Head of caudate nucleus (tissue), 42 donors: Measurements from ENCODE around the gene TIMP3.

Source experiments
- DNase-seq, 42 donors: peaks; one replicate each; pipeline versions ENCODE4 v3.0.0 to v3.0.0-alpha.2; 2020 to 2021; ENCODE audit warnings: mixed read lengths in 7 of 42
- intact Hi-C: fragments of 100-400 bp; cut with DNase I; formaldehyde crosslinking; loops from one replicate; pipeline ENCODE4 v1.15.0; 2022

Gene TIMP3

DNA sequence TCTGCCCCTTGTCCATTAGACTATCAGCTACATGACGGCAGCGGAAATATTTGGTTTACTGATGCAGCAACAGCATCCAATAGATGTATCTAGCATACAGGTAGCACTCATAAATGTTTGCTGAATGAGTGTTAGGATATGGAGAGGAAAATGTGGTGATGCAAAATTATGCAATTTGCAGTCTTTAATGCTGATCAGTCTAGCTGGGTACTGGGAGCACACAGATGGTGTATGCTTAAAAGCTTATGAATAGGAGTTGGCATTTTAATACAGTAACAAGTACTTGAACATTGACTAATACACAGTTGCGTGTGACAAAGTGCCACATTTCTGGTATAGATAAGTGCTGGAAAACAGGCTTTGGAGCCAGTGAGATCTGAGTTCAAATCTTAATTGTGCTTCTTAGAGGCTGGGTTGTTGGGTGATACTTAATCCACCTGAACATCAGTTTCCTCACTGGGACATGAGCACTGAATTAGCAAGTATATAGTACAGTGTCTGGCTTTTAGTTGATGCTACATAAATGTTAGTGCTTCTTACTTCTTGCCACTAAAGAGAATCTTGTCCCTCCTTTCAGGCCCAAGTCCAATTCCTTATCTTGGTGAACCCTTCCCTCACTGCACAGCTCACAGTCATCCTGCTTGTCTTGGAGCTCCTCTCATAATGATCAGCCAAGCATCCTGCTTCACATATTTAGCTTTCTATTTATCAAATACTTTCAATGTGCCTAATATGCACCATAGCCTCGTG is 99.6 kb downstream of the TIMP3 start:
- intact Hi-C loops, result no loop called here
- DNase-seq, result no peak

DNA sequence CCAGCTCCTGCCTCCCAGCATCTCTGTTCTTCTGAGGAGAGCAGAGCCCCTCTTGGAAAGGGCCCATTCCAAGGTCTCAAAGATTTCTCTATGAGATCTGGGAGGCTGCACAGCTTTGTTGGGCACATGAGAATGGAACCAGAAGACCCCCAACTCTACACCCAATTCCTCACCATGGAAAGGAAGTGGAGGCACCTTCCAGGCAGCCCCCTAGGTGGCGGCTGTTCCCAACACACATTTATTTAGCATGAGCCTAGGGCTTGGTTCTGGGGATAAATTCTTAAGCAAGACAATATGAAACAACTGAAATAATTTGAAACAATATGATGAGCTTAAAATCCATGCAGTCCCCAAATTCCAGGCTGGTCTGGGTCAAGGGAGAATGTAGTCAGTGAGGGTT is 100.4 kb downstream of the TIMP3 start:
- no peak for DNase-seq
- intact Hi-C loops, result no loop called here

GRCh38 chr22:32903507-32903906 is 102.0 kb downstream of the TIMP3 start:
- intact Hi-C loops, result no loop called here

DNA sequence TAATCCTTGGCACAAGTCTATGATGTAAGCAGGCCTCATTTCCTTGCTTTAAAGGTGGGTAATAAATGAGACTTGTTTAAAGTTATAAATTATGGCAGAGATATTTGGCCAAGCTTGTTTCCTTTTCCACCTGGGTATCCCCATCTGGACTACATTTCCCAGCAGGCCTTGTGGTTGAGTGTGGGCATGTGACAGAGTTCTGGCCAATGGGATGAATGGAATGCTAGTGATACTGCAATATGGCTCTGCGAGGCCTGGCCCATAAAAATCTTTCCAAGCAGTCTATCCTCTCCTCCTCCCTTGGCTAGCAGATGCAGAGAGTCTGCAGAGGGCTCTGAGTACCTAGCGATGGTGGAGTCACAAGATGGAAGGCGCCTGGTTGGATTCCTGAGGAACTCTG is 102.5 kb downstream of the TIMP3 start:
- intact Hi-C loops, result no loop called here
- DNase-seq, result peak in 35 of 42 donors; percentile 6 to 78 (median 52)

More at GRCh38 chr22:32903507-32903906, 102.0 kb downstream of the TIMP3 start:
- no peak for DNase-seq

DNA sequence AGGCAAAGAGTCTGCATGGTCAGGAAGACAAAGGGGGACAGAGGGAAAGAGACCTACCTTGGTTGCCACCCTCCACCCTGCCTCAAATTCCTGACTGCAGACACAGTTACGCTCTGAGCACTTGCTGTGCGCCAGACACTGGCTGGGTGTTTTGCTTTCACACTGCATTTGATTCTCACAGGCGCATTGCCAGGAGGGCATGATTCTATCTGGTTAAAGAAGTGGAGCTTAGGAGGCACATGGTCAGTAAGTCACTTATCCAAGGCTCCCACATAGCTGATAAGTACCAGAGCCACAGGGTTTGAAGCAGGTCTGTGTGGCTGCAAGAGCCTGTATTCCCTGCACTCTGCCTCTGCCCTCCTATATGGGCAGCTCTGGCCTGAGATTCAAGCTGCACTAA is 103.9 kb downstream of the TIMP3 start:
- intact Hi-C loops, result no loop called here
- DNase-seq, result peak in 1 of 42 donors; percentile 16

DNA sequence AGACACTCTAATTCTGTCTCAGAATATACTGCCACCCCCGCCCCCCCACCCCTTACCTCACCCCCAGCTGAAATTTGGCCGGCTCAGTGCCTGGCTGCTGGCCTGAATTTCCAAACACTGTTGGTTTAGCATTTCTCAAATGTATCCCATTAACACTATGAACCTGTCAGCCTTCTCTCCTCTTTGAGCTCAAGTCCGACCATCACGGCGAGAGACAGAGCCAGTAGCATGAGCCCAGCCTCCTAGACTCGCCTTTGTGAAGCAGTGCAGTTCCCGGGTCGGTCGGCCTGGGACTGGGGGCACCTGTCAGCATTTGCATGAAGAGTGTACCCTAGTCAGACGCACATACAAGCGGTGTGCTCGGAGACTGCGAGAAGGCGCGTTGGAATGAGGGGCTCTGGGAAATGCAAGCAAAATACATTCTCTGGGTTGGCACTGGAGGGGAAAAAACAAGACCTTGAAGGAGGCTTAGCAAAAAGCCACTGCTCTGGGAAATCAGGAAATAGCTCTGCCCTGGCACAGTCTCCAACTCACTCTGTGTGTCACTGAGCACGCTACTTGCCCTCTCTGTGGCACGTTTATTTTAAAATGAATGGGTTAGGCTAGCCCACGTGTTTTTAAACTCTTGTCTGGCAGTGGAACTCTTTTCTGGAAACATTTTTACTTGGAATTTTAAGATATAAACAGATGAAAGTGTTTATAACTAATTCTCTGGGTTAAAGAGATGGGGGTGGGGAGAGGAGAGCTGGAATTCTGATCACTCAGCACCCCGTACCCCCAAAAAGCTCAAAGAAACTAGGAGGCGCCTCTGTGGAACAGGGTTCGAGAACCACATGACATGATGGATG is 108.3 kb downstream of the TIMP3 start:
- peak in 9 of 42 donors; percentile 5 to 57 (median 39) for DNase-seq
- intact Hi-C loops, result no loop called here

DNA sequence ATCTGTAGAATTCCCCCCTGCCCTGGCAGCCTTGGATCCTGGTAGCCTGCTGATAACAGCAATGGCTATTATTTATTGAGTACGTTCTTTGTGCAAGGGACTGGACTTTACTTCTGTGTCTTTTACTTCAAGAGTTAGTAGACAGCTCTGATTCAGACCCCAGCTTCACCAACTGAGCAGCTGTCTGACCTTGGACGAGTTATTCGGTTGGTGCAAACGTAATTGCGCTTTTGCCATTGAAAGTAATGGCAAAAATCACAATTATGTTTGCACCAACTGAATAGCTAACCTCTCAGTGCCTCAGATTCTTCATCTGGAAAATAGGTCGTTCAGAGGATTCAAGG is 108.9 kb downstream of the TIMP3 start:
- intact Hi-C loops, result no loop called here
- DNase-seq, result no peak

DNA sequence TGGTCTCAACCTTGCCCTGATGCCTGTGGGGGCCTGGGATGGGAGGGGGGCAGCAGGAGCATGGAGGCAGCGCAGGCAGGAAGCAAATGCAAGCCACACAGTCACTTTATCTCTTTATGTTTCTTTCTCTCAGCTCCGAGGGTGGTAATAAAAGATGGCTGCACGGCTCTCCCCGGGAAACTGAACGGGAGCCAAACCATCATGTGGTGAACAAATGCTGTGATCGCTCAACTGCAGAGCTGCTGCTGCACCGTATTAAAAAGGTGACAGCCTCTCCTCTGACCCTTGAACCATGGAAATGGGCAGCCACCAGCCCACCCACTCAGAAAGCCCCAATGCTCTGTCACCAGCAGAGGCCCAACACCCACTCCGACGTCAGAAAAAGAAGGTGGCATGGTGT is 110.0 kb downstream of the TIMP3 start:
- DNase-seq, result no peak
- intact Hi-C loops, result no loop called here
